Measurements from ENCODE around the gene PIP4K2A.
A peak's percentile ranks its signal among the peaks of the same experiment; 100 is the strongest.

PIP4K2A gene

GRCh38 chr10:22634606-22635459 is 79.5 kb downstream of the PIP4K2A start:
- no peak for DNase-seq

GRCh38 chr10:22634093-22634492 is 80.3 kb downstream of the PIP4K2A start:
- DNase-seq: no peak

GRCh38 chr10:22633528-22633927 is 80.8 kb downstream of the PIP4K2A start:
- no peak for DNase-seq

GRCh38 chr10:22633106-22633505 is 81.3 kb downstream of the PIP4K2A start:
- DNase-seq: no peak

- DNase-seq: no peak
These were observed 82.6 kb downstream of the PIP4K2A start for GRCh38 chr10:22631646-22632278.

DNA sequence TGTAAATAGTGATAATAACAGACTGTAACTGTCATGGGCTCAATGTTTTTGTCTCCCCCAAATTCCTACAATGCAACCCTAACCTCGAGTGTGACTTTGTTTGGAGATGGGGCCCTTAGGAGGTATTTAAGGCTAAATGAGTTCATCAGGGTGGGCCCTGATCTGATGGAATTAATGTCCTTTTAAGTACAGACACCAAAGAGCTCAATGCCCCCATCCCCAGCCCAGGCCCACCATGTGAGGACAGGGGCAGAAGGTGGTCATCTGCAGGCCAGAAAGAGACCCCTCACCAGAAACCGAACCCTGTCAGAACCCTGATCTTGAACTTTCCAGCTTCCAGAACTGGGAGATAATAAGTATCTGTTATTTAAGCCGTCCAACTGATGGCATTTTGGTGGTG is 83.2 kb downstream of the PIP4K2A start:
- no peak for DNase-seq

DNA sequence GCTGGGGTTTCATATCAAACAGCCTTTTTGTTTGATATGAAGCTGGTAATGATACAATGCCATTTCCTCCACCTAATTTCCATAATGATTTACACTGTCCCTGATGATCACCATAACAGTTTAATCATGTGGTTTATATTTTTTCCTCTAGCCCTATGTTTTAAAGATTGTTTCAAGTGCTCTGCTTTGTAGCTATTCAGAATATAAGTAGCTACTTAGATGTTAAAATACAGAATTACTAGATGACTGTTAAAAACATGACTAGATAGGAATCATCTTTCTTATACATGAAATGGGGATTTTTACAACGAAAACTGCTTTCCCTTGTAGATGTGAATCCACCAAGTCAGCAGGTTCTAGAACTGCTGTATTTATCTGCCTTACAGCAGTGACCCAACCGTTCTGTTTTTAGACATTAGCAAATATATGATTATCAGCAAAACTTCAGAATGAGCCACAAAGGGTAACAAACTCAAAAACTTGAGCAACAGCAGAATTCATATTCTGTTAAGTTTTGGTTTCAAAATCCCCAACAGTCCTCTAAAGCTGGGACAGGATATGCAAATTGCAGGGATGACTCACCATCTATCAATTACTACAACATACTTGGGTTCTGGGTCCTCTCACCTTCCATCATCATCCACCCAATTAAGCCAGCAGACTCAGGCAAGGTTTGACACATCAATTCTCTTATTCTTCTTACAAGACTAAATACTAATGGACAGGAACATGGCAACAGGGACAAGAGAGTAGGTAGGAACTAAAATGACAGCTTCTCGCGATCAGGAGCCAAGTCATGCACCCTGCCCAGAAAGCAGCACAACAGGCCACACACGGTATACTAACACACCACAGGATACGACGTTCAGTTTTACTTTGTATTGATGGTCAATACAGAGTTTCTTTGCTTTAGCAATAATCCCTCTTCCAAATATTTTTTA is 83.9 kb downstream of the PIP4K2A start:
- peak; percentile 14 for DNase-seq

DNA sequence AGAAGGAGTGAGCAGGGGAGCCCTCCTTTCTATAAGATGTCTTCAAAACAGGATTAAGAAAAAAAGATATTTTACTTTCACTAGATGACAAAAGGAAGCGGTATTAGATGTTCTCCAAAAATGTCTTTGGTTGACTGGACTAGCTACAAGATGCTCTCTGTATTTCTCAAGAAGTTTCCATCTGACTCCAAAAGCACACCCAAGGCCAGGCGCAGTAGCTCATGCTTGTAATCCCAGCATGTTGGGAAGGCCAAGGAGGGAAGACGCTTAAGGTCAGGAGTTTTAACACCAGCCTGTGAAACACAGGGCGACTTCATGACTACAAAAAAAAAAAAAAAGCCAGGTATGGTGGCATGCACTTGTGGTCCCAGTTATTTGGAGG is 84.5 kb downstream of the PIP4K2A start:
- DNase-seq: no peak

- no peak for DNase-seq
These were observed 85.3 kb downstream of the PIP4K2A start for GRCh38 chr10:22629126-22629525.

DNA sequence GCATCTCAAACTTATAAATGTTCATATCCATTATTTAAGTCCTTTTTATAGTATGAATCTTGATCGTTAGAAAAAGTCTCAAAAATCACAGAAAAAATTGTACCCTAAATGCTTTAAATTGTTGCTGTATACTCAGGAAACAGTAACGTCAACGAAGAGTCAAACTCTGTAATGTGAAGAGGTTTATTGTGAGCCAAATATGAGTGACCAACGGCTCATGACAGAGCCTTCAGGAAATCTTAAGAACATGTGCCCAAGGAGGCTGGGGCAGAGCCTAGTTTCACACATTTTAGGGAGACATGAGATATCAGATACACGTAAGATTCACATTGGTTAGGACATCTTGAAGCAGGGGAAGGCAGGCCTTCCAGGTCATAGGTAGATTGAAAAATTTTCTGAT is 86.1 kb downstream of the PIP4K2A start:
- DNase-seq: no peak

DNA sequence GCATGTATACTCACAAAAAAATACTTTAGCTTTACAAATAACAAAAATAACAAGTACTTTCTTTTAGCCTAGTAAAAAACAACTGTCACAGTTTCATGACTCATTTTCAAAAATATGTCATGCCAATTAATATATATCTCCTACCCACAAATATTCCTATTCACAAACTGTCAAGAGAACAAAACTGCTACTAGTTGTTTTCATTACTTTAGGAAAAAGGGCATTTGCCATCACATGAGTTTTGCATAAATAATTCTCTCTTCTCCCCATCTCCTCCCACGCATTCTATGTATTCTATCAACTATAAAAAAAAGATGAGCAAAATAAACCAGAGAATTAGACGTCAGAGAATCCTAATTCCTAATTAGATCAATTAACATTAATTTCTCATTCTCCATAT is 87.6 kb downstream of the PIP4K2A start:
- no peak for DNase-seq

DNA sequence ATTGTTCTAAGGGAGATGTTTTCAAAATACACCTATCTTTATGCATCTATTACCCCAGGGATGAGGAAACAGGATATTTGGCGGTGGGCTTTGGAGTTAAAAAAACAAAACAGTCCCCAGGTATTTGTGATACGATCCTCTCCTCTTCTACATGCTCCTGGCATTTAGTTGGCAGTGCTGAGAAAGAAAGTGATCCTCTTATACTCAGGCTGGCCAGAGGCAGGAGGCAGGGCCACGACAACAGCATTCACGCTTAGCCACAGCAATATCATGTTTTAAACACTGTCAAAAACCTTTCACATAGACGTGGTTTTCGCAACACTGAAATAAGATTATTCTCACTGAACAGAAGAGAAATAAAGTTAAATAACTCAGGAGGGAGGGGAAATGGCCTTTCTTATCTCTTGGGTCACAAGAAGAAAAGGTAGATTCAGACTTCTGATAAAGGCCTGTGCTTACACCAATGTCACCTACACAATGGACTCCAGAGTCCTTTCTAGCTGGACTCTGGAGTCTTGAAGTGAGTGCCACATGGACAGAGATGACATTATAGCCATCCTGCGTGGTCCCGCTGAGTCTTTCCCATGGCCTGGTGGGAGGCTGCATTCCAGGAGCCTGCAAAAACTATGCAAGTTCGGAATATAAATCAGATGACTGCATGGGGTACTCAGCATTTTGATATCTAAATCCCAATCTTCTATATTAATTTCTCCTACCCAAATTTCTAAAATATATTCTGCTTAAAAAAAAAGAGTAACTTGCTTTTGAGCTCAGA is 88.7 kb downstream of the PIP4K2A start:
- no peak for DNase-seq

- DNase-seq: no peak
These were observed 90.1 kb downstream of the PIP4K2A start for GRCh38 chr10:22624287-22624738.

DNA sequence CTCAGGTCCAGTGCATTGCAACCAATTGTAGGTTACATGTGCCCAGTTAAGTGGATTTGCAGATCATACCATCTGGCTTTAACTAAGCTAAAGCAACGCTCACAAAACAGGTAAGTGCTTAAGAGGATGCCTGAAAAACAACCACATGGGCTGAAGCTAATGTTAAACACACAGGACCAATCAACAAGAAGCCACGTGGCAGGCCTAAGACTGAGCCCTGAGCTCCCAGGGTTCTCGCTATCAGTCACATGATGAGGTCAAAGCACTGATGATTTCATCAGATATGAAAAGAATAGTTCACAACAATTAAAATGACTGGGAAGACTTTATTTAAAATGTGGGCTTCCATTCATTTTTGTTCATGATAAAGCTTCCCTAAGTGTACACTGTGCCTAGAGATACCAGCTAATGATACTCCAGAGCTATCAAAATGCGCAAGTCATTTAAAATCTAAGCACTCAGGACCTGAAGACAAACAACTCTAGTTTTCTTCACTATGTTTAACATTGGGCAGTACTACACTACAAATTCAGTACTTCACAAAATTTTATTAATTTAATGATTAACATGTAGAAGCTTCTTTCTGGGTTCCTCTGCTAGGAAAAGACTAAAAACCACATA is 90.6 kb downstream of the PIP4K2A start:
- DNase-seq: no peak

GRCh38 chr10:22622242-22622806 is 92.1 kb downstream of the PIP4K2A start:
- no peak for DNase-seq

DNA sequence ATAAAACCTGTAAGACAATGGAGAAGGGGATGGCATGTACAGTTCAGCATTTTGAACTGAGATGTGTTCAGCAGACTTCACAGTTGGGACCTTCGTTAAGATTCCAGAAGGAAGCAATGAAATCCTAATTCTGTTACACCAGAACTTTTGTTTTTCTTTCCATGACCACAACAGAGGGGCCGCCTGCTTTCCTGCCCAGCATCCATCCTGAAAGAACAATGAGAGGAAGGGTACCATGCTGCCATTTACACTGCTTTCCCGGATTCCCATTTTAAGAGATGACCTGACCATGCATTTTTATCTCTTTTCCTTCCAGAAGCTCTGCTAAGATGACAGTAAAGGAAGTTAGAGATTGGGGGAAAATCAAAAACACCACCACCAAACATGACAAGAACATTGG is 92.7 kb downstream of the PIP4K2A start:
- no peak for DNase-seq

DNA sequence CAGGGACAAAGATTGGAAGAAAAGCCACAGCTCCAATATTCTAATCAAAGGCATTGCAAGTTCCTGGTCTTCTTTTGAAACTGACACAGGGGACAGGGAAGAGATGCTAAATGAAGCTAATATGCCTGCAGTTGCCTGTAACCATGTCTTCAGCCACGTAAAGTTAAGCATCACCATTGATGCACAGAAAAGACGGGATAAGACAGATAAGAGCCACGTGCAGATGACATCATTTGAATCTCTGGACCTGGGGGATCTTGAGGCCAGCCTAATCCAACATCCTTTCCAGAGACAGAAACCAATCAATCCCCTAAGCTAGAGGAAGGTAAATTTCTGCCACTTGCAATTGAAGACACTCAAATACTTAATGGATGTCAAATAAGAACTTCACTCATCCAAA is 93.4 kb downstream of the PIP4K2A start:
- DNase-seq: no peak

GRCh38 chr10:22620140-22620857 is 94.1 kb downstream of the PIP4K2A start:
- DNase-seq: no peak

GRCh38 chr10:22619101-22619500 is 95.3 kb downstream of the PIP4K2A start:
- no peak for DNase-seq

GRCh38 chr10:22618078-22618785 is 96.1 kb downstream of the PIP4K2A start:
- DNase-seq: no peak

All from SIG-M5 (cell line).